GM23338 (cell line): ENCODE results near the gene CDH23. TPM values are rescaled to one million over a fixed set of nuclear protein-coding genes. Genes with fewer than 3 reads are reported as not detected.

Experiments
- ATAC-seq: fragments of 200-7000 bp; cut with Tn5 transposase; 3 replicates; pipeline ENCODE4 v1.9.1; 2020
- DNase-seq: peaks from one replicate; pipeline ENCODE4 v3.0.0-alpha.2; 2015; ENCODE audit warnings: low spot score
- H2AFZ ChIP-seq: fragments of 200-600 bp; sonication (generic); 2 replicates; pipeline ENCODE4 v1.8.0; 2016; ENCODE audit warnings: antibody characterized with exemption, mild to moderate bottlenecking, moderate library complexity
- H3F3A ChIP-seq: fragments of 200-600 bp; sonication (generic); replicated peaks from 2 replicates; pipeline ENCODE4 v1.8.0; 2017; ENCODE audit warnings: antibody characterized with exemption, mixed run types, low read depth
- H3K27ac ChIP-seq: fragments of 200-600 bp; sonication (generic); 2 replicates; pipeline ENCODE4 v1.6.1; 2016; ENCODE audit warnings: low read depth
- H3K27me3 ChIP-seq: fragments of 200-600 bp; sonication (generic); 2 replicates; pipeline ENCODE4 v1.8.0; 2016; ENCODE audit warnings: mild to moderate bottlenecking, mixed run types, moderate library complexity; ENCODE audit not compliant: insufficient read depth
- H3K36me3 ChIP-seq: fragments of 200-600 bp; sonication (generic); 2 replicates; pipeline ENCODE4 v1.8.0; 2016; ENCODE audit warnings: mild to moderate bottlenecking; ENCODE audit not compliant: insufficient read depth
- H3K4me1 ChIP-seq: fragments of 200-600 bp; sonication (generic); 2 replicates; pipeline ENCODE4 v1.8.0; 2016; ENCODE audit warnings: mild to moderate bottlenecking, moderate library complexity; ENCODE audit not compliant: insufficient read depth
- H3K4me2 ChIP-seq: fragments of 200-600 bp; sonication (generic); 2 replicates; pipeline ENCODE4 v1.7.1; 2017; ENCODE audit warnings: mixed run types
- H3K4me3 ChIP-seq: fragments of 200-600 bp; sonication (generic); 2 replicates; pipeline ENCODE4 v1.6.1; 2016; ENCODE audit warnings: mixed run types
- H3K79me2 ChIP-seq: fragments of 200-600 bp; sonication (generic); replicated peaks from 2 replicates; pipeline ENCODE4 v1.8.0; 2017; ENCODE audit warnings: mild to moderate bottlenecking; ENCODE audit not compliant: insufficient read depth
- H3K9me2 ChIP-seq: fragments of 200-600 bp; sonication (generic); 2 replicates; pipeline ENCODE4 v1.8.0; 2017; ENCODE audit not compliant: insufficient read depth
- H4K20me1 ChIP-seq: fragments of 200-600 bp; sonication (generic); replicated peaks from 2 replicates; pipeline ENCODE4 v1.8.0; 2017; ENCODE audit warnings: mild to moderate bottlenecking; ENCODE audit not compliant: insufficient read depth
- H3K27ac Mint-ChIP-seq: 2 replicates; pipeline ENCODE4 v1.8.0; 2020; ENCODE audit warnings: inconsistent platforms, mild to moderate bottlenecking, moderate library complexity, mixed read lengths
- H3K27me3 Mint-ChIP-seq: 3 replicates; pipeline ENCODE4 v1.8.0; 2022; ENCODE audit warnings: low read depth, mild to moderate bottlenecking, moderate library complexity, mixed read lengths, inconsistent platforms; ENCODE audit not compliant: insufficient read depth, poor library complexity
- H3K36me3 Mint-ChIP-seq: 3 replicates; pipeline ENCODE4 v1.8.0; 2021; ENCODE audit warnings: low read depth, mild to moderate bottlenecking, inconsistent platforms, moderate library complexity, mixed read lengths
- H3K4me1 Mint-ChIP-seq: 3 replicates; pipeline ENCODE4 v1.8.0; 2020; ENCODE audit warnings: mild to moderate bottlenecking, inconsistent platforms, mixed read lengths
- H3K4me3 Mint-ChIP-seq: 3 replicates; pipeline ENCODE4 v1.8.0; 2021; ENCODE audit warnings: moderate library complexity, mild to moderate bottlenecking, inconsistent platforms, mixed read lengths
- H3K9me3 Mint-ChIP-seq: 3 replicates; pipeline ENCODE4 v1.8.0; 2020; ENCODE audit warnings: moderate library complexity, mild to moderate bottlenecking, inconsistent platforms, mixed read lengths
- CREB1 ChIP-seq: fragments of 250-450 bp; sonication (Bioruptor Pico); IDR thresholded peaks from 2 replicates; pipeline ENCODE4 v1.5.0; 2020; ENCODE audit warnings: low read depth, mild to moderate bottlenecking, moderate library complexity
- EZH2 ChIP-seq: fragments of 200-600 bp; sonication (generic); IDR thresholded peaks from one replicate; pipeline ENCODE4 v1.8.0; 2017; ENCODE audit warnings: antibody characterized with exemption, mild to moderate bottlenecking, low read depth; ENCODE audit not compliant: unreplicated experiment
- EZH2phosphoT487 ChIP-seq: fragments of 200-600 bp; sonication (generic); IDR thresholded peaks from one replicate; pipeline ENCODE4 v1.8.1; 2018; ENCODE audit warnings: antibody characterized with exemption; ENCODE audit not compliant: unreplicated experiment
- JUNB ChIP-seq: IDR thresholded peaks from one replicate; pipeline ENCODE4 v1.6.1; 2016; ENCODE audit warnings: antibody characterized with exemption; ENCODE audit not compliant: unreplicated experiment
- POLR2AphosphoS5 ChIP-seq: IDR thresholded peaks from 2 replicates; pipeline ENCODE4 v1.6.1; 2016; ENCODE audit warnings: antibody characterized with exemption, low read depth
- REST ChIP-seq: IDR thresholded peaks from one replicate; pipeline ENCODE4 v1.6.1; 2018; ENCODE audit warnings: antibody characterized with exemption; ENCODE audit not compliant: unreplicated experiment
- ZNF114 ChIP-seq: fragments of 250-450 bp; sonication (Bioruptor Pico); IDR thresholded peaks from 2 replicates; pipeline ENCODE4 v1.5.0; 2020; ENCODE audit warnings: mild to moderate bottlenecking, moderate library complexity
- ZNF331 ChIP-seq: fragments of 250-450 bp; sonication (Bioruptor Pico); IDR thresholded peaks from 2 replicates; pipeline ENCODE4 v1.5.0; 2020; ENCODE audit warnings: low read depth, mild to moderate bottlenecking, moderate library complexity
- polyA plus RNA-seq: library from polyadenylated mRNA; unstranded; fragments of >200 nt; fragmentation: Nextera tagmentation; extraction: Ambion mirVana; gene quantifications from 2 replicates; pipeline ENCODE4 v1.2.1, GENCODE V29; 2016
- total RNA-seq: library from RNA; depleted of rRNA; stranded (reverse); fragments of >200 nt; shearing (Covaris generic); gene quantifications from 2 replicates; pipeline ENCODE4 v1.2.3, GENCODE V29; 2014
- TF ChIP-seq, protein P1 (sequence below), 2 experiments: fragments of 200-600 bp in 1 of 2; sonication (generic) in 1 of 2; conservative IDR thresholded peaks; 2 replicates each; pipeline versions ENCODE4 v1.5.1 to v1.6.1; 2016 to 2017; ENCODE audit warnings: antibody characterized with exemption in 2 of 2, low read depth in 2 of 2, mild to moderate bottlenecking in 2 of 2, moderate library complexity in 1 of 2
- TF ChIP-seq, protein P2 (sequence below): IDR thresholded peaks from 2 replicates; pipeline ENCODE4 v1.6.1; 2016; ENCODE audit warnings: antibody characterized with exemption

The CDH23 gene
- total and polyA plus RNA-seq, 2 experiments from 2014 or later, result 0.95 to 4.3 TPM

GRCh38 chr10:71461457-71461856, 64.7 kb downstream of the CDH23 start:
- no peaks in the 10 kb centered on the region for H3K4me1 ChIP-seq
- ATAC-seq (no peak), DNase-seq (no peak)
- H3F3A ChIP-seq, result no peaks in the 10 kb centered on the region
- H3K9me2 ChIP-seq, result no peaks in the 10 kb centered on the region
- no peaks in the 10 kb centered on the region for H3K27me3 ChIP-seq
- H3K4me3 Mint-ChIP-seq, result no peak overlapping the region
- H3K79me2 ChIP-seq, result no peaks in the 10 kb centered on the region
- TF ChIP-seq REST (no peak), ZNF331 (CRISPR knock-in tag) (no peak), ZNF114 (CRISPR knock-in tag) (no peak)
- H3K36me3 ChIP-seq, result no peaks in the 10 kb centered on the region
- no peak overlapping the region for H3K4me3 ChIP-seq
- H4K20me1 ChIP-seq, result no peaks in the 10 kb centered on the region; the same call in 1 of the 2 replicates
- no peak overlapping the region for H2AFZ ChIP-seq
- H3K27ac ChIP-seq, result no peak overlapping the region
- H3K27ac Mint-ChIP-seq, result no peak overlapping the region
- H3K4me1 Mint-ChIP-seq, result no peaks in the 10 kb centered on the region
- H3K27me3 Mint-ChIP-seq, result peaks cover 6% of the 10 kb centered on the region
- no peak overlapping the region for H3K4me2 ChIP-seq
- no peaks in the 10 kb centered on the region for H3K9me3 Mint-ChIP-seq
- H3K36me3 Mint-ChIP-seq, result no peaks in the 10 kb centered on the region

DNA sequence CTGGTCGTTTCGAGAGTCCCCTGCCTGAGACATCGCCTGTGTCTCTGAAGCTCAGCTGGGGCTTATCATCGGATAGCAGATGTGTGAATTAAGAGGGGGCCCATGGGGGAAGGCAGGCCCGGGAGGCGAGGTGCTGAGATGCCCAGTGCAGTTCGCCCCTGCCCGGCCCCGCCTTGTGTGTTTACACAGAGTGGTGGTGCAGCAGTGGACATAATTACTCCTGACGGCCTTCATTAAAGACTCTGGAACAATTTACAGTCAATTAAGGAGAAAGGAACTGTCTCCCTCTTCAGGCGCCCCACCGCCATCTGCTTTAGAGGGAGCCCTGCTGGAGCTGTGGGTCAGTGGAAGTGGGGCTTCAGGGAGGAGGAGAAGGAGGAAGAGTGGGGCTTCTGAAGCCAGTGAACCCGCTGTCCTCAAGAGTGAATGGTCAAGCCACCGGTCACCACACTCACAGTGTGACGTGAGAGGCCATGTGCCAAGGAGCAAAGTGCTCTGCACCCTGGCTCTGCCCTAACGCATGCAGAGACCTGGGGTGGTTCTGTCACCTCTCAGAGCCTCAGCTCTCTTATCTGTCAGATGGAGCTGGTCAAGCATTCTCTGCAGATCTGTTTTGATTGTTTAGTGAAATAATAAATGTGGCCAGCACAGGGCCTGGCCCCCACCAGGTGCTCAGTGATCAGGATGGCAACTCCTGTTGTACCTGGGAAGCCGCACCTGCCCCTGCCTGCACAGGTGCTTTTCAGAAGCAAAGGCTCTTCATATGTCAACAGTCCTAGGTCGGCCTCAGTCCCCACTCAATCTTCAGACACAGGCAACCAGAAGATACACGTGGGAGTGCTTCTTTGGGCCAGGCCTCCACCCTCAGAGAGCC, 65.6 kb downstream of the CDH23 start:
- H3K9me3 Mint-ChIP-seq, result no peaks in the 10 kb centered on the region
- H3K27me3 Mint-ChIP-seq, result peaks cover 6% of the 10 kb centered on the region
- DNase-seq (no peak), ATAC-seq (no peak)
- H3K27ac Mint-ChIP-seq, result no peak overlapping the region
- Histone ChIP-seq H3K4me2 (no peak overlapping the region), H3K27me3 (no peaks in the 10 kb centered on the region), H3K9me2 (no peaks in the 10 kb centered on the region), H2AFZ (no peak overlapping the region), H3K4me1 (no peaks in the 10 kb centered on the region), H3K4me3 (no peak overlapping the region), H3K27ac (no peak overlapping the region), H3K79me2 (no peaks in the 10 kb centered on the region), H3F3A (no peaks in the 10 kb centered on the region), H3K36me3 (no peaks in the 10 kb centered on the region), H4K20me1 (no peaks in the 10 kb centered on the region; the same call in 1 of the 2 replicates)
- no peaks in the 10 kb centered on the region for H3K4me1 Mint-ChIP-seq
- H3K36me3 Mint-ChIP-seq, result no peaks in the 10 kb centered on the region
- no peak overlapping the region for H3K4me3 Mint-ChIP-seq
- TF ChIP-seq EZH2phosphoT487 (no peak), JUNB (no peak), ZNF114 (CRISPR knock-in tag) (no peak), EZH2 (no peak), REST (no peak), POLR2AphosphoS5 (no peak), ZNF331 (CRISPR knock-in tag) (no peak), CREB1 (CRISPR knock-in tag) (no peak)
- TF ChIP-seq, protein P1, sequence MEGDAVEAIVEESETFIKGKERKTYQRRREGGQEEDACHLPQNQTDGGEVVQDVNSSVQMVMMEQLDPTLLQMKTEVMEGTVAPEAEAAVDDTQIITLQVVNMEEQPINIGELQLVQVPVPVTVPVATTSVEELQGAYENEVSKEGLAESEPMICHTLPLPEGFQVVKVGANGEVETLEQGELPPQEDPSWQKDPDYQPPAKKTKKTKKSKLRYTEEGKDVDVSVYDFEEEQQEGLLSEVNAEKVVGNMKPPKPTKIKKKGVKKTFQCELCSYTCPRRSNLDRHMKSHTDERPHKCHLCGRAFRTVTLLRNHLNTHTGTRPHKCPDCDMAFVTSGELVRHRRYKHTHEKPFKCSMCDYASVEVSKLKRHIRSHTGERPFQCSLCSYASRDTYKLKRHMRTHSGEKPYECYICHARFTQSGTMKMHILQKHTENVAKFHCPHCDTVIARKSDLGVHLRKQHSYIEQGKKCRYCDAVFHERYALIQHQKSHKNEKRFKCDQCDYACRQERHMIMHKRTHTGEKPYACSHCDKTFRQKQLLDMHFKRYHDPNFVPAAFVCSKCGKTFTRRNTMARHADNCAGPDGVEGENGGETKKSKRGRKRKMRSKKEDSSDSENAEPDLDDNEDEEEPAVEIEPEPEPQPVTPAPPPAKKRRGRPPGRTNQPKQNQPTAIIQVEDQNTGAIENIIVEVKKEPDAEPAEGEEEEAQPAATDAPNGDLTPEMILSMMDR (conservative IDR thresholded peaks at IDR 0.05; ENCODE audit: low read depth in 2 of 2), result no peak; a peak in 1 of 4 replicates
- TF ChIP-seq, protein P2, sequence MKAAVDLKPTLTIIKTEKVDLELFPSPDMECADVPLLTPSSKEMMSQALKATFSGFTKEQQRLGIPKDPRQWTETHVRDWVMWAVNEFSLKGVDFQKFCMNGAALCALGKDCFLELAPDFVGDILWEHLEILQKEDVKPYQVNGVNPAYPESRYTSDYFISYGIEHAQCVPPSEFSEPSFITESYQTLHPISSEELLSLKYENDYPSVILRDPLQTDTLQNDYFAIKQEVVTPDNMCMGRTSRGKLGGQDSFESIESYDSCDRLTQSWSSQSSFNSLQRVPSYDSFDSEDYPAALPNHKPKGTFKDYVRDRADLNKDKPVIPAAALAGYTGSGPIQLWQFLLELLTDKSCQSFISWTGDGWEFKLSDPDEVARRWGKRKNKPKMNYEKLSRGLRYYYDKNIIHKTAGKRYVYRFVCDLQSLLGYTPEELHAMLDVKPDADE, result no peak
